Neuronal stem cell (in vitro differentiated cells): Measurements from ENCODE around the gene PHF21A.

Experiments used
- DNase-seq: peaks from one replicate; pipeline ENCODE4 v3.0.0-alpha.2; 2013; ENCODE audit warnings: low spot score
- H2AFZ ChIP-seq: one replicate; pipeline ENCODE4 v1.6.1; 2013; ENCODE audit warnings: mild to moderate bottlenecking, low read length, inconsistent platforms
- H2AK5ac ChIP-seq: 2 replicates; pipeline ENCODE4 v1.6.1; 2013; ENCODE audit warnings: low read depth, mild to moderate bottlenecking, inconsistent platforms, low read length, moderate library complexity, mixed read lengths
- H2BK120ac ChIP-seq: 2 replicates; pipeline ENCODE4 v1.6.1; 2013; ENCODE audit warnings: low read depth, mild to moderate bottlenecking, inconsistent platforms, low read length, moderate library complexity, mixed read lengths
- H2BK12ac ChIP-seq: one replicate; pipeline ENCODE4 v1.6.1; 2013; ENCODE audit warnings: low read length, inconsistent platforms
- H2BK15ac ChIP-seq: 2 replicates; pipeline ENCODE4 v1.6.1; 2013; ENCODE audit warnings: mild to moderate bottlenecking, low read length, inconsistent platforms, mixed read lengths
- H2BK5ac ChIP-seq: one replicate; pipeline ENCODE4 v1.6.1; 2013; ENCODE audit warnings: inconsistent platforms, mild to moderate bottlenecking, low read length, moderate library complexity
- H3K14ac ChIP-seq: one replicate; pipeline ENCODE4 v1.6.1; 2013; ENCODE audit warnings: low read length, inconsistent platforms
- H3K18ac ChIP-seq: 2 replicates; pipeline ENCODE4 v1.6.1; 2013; ENCODE audit warnings: low read length, inconsistent platforms
- H3K23ac ChIP-seq: 2 replicates; pipeline ENCODE4 v1.6.1; 2013; ENCODE audit warnings: low read depth, mild to moderate bottlenecking, mixed read lengths, low read length, inconsistent platforms; ENCODE audit not compliant: poor library complexity
- H3K27ac ChIP-seq: replicated peaks from 3 replicates; pipeline ENCODE4 v1.5.1; 2013; ENCODE audit warnings: low read length, inconsistent platforms
- H3K27me3 ChIP-seq, 3 experiments: 2 replicates each; pipeline ENCODE4 v1.6.1; 2013; ENCODE audit warnings: low read length in 3 of 3, mild to moderate bottlenecking in 2 of 3, inconsistent platforms in 1 of 3, low read depth in 1 of 3, mixed read lengths in 1 of 3, moderate library complexity in 1 of 3; ENCODE audit not compliant: control insufficient read depth in 3 of 3, insufficient read depth in 3 of 3
- H3K36me3 ChIP-seq, 2 donors: replicated peaks in 1 of 2; 2 replicates each; pipeline ENCODE4 v1.6.1; 2013; ENCODE audit warnings: low read length in 2 of 2; ENCODE audit not compliant: control insufficient read depth in 2 of 2, insufficient read depth in 2 of 2
- H3K4ac ChIP-seq: 2 replicates; pipeline ENCODE4 v1.6.1; 2013; ENCODE audit warnings: inconsistent platforms, mild to moderate bottlenecking, low read length, moderate library complexity
- H3K4me1 ChIP-seq, 2 donors: 1 replicate in 1 of 2; 2 replicates in 1 of 2; pipeline ENCODE4 v1.6.1; 2013; ENCODE audit warnings: low read length in 2 of 2, low read depth in 1 of 2; ENCODE audit not compliant: control insufficient read depth in 2 of 2, insufficient read depth in 1 of 2
- H3K4me2 ChIP-seq: one replicate; pipeline ENCODE4 v1.6.1; 2013; ENCODE audit warnings: mild to moderate bottlenecking, low read length, inconsistent platforms; ENCODE audit not compliant: insufficient read depth, poor library complexity, severe bottlenecking
- H3K4me3 ChIP-seq, 2 donors: 2 replicates each; pipeline ENCODE4 v1.5.1; 2013; ENCODE audit warnings: low read length in 2 of 2, mild to moderate bottlenecking in 2 of 2, inconsistent platforms in 1 of 2, moderate library complexity in 1 of 2
- H3K79me1 ChIP-seq: one replicate; pipeline ENCODE4 v1.6.1; 2013; ENCODE audit warnings: low read depth, mild to moderate bottlenecking, inconsistent platforms, low read length, moderate library complexity
- H3K9ac ChIP-seq: one replicate; pipeline ENCODE4 v1.6.1; 2013; ENCODE audit warnings: mild to moderate bottlenecking, low read depth, low read length, inconsistent platforms; ENCODE audit not compliant: poor library complexity
- H3K9me3 ChIP-seq, 2 donors: replicated peaks in 1 of 2; 2 replicates each; pipeline versions ENCODE3 to v1.6.1; 2013; ENCODE audit warnings: low read length in 2 of 2, mild to moderate bottlenecking in 2 of 2, inconsistent platforms in 1 of 2, low read depth in 1 of 2, mixed read lengths in 1 of 2, moderate library complexity in 1 of 2; ENCODE audit not compliant: control insufficient read depth in 2 of 2, insufficient read depth in 1 of 2
- H4K8ac ChIP-seq: one replicate; pipeline ENCODE4 v1.6.1; 2013; ENCODE audit warnings: low read depth, mild to moderate bottlenecking, inconsistent platforms, low read length, moderate library complexity
- H4K91ac ChIP-seq: one replicate; pipeline ENCODE4 v1.6.1; 2013; ENCODE audit warnings: low read length, low read depth, mild to moderate bottlenecking, inconsistent platforms; ENCODE audit not compliant: poor library complexity
- WGBS, 2 donors: extraction: QIAGEN DNeasy Blood & Tissue Kit; methylation state at CpG; one replicate each; pipeline ENCODE4 v1.1.7; 2013; ENCODE audit warnings: missing lambda C conversion rate in 2 of 2, mixed read lengths in 1 of 2; ENCODE audit not compliant: insufficient read length in 2 of 2, insufficient replicate concordance in 1 of 2; ENCODE audit errors: extremely low coverage in 2 of 2; 5-methylcytosine and 5-hydroxymethylcytosine counted together

PHF21A gene

GRCh38 chr11:45961751-45962240 is 159.5 kb downstream of the PHF21A start:
- H2AK5ac ChIP-seq = no peak overlapping the region
- no peak overlapping the region for H3K4me3 ChIP-seq
- no peak for DNase-seq
- H2BK12ac ChIP-seq = no peak overlapping the region
- H2BK15ac ChIP-seq = no peak overlapping the region
- peaks cover 8 to 61% of the 10 kb centered on the region in 2 donors for H3K36me3 ChIP-seq
- H3K79me1 ChIP-seq = no peaks in the 10 kb centered on the region
- H4K91ac ChIP-seq = no peak overlapping the region
- H3K4ac ChIP-seq = no peak overlapping the region
- no peak overlapping the region for H2AFZ ChIP-seq
- H3K23ac ChIP-seq = no peak overlapping the region
- no peak overlapping the region for H4K8ac ChIP-seq
- H2BK120ac ChIP-seq = no peak overlapping the region
- H3K27ac ChIP-seq = no peak overlapping the region
- H3K18ac ChIP-seq = no peak overlapping the region
- no peaks in the 10 kb centered on the region for H3K27me3 ChIP-seq
- H3K4me2 ChIP-seq = no peak overlapping the region
- H3K9ac ChIP-seq = no peak overlapping the region
- H2BK5ac ChIP-seq = no peak overlapping the region
- H3K9me3 ChIP-seq = peaks cover 2% of the 10 kb centered on the region in 2 donors
- H3K4me1 ChIP-seq = no peaks in the 10 kb centered on the region
- no peak overlapping the region for H3K14ac ChIP-seq
- no CpG with 5 or more reads among the region's 7 CpGs for WGBS, 2 donors

DNA sequence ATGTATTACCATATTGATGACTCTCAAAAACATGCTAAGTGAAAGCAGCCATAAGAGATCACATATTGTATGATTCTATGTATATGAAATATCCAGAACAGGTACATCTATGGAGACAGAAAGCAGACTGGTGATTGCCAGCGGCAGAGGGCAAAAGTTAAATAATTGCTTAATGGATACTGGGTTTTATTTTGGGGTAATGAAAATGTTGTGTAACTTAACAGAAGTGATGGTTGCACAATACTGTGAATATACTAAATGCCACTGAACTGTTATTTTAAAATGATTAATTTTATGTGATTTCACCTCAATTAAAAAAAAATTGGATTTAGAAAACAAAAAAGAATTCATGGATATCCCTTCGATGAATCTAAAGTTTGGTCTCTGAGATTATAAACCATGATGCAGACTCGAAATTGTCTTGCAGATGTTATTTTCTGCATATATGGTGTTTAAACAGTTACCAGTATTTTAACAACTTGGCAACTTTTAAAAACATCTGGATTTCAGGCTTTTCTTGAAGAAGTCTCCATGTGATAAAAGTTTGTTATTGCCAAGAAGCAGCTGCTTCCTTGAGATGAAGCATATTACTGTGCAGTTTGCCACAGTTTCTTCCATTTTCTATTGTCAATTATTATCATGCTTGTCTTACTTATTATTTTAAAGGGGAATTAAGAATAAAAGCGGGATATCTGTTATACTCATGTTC is 160.7 kb downstream of the PHF21A start:
- peaks cover 10 to 62% of the 10 kb centered on the region in 2 donors for H3K36me3 ChIP-seq
- H3K9me3 ChIP-seq = peaks cover 2 to 5% of the 10 kb centered on the region in 2 donors
- no peak overlapping the region for H2BK12ac ChIP-seq
- H3K4me2 ChIP-seq = no peak overlapping the region
- H4K91ac ChIP-seq = no peak overlapping the region
- no peak overlapping the region for H2AFZ ChIP-seq
- H3K27me3 ChIP-seq = no peaks in the 10 kb centered on the region
- WGBS, 2 donors = no CpG with 5 or more reads among the region's 4 CpGs
- H3K23ac ChIP-seq = no peak overlapping the region
- no peak overlapping the region for H3K4me3 ChIP-seq
- H3K79me1 ChIP-seq = no peaks in the 10 kb centered on the region
- H2BK5ac ChIP-seq = no peak overlapping the region
- no peak overlapping the region for H3K14ac ChIP-seq
- no peak overlapping the region for H3K18ac ChIP-seq
- no peak overlapping the region for H3K4ac ChIP-seq
- no peak overlapping the region for H3K27ac ChIP-seq
- H2BK15ac ChIP-seq = no peak overlapping the region
- no peaks in the 10 kb centered on the region for H3K4me1 ChIP-seq
- DNase-seq = no peak
- H2AK5ac ChIP-seq = no peak overlapping the region
- H3K9ac ChIP-seq = no peak overlapping the region
- H4K8ac ChIP-seq = no peak overlapping the region
- no peak overlapping the region for H2BK120ac ChIP-seq

GRCh38 chr11:45959851-45960250 is 161.4 kb downstream of the PHF21A start:
- Histone ChIP-seq H3K36me3 (peaks cover 7 to 64% of the 10 kb centered on the region in 2 donors), H3K4me3 (no peak overlapping the region), H2BK15ac (no peak overlapping the region), H4K91ac (no peak overlapping the region), H3K4me1 (no peaks in the 10 kb centered on the region), H3K18ac (no peak overlapping the region), H2AFZ (no peak overlapping the region), H3K9me3 (peaks cover 2 to 5% of the 10 kb centered on the region in 2 donors), H3K27me3 (no peaks in the 10 kb centered on the region), H3K23ac (no peak overlapping the region), H3K4me2 (no peak overlapping the region), H4K8ac (no peak overlapping the region), H3K14ac (no peak overlapping the region), H2BK120ac (no peak overlapping the region), H3K4ac (no peak overlapping the region), H2BK5ac (no peak overlapping the region), H2AK5ac (no peak overlapping the region), H3K79me1 (no peaks in the 10 kb centered on the region), H3K9ac (no peak overlapping the region), H3K27ac (no peak overlapping the region), H2BK12ac (no peak overlapping the region)
- DNase-seq = no peak
- no CpG with 5 or more reads among the region's 1 CpG for WGBS, 2 donors

DNA sequence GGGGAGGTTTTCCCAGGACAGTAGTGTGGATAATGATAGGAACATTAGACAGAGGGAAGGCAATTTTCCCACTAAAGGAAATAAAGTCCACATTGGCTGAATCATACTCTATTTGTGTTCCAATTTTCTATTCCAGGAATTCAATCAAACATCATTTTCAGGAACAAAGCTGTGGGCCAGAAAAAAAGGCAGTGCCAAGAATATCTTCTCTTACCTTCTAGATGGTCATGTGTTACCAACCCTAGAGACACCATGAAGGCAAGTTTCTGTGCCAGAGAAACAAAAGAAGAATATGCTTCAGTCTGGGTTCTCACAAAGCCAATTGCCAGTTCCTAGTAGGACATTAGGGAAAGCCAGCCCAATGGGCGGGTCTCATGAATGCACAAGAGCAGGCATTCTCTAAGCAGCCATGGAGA is 171.3 kb downstream of the PHF21A start:
- H3K79me1 ChIP-seq = no peaks in the 10 kb centered on the region

More for the DNA sequence above, 171.3 kb downstream of the PHF21A start:
- H2BK12ac ChIP-seq = no peak overlapping the region
- H3K9me3 ChIP-seq = no peaks in the 10 kb centered on the region
- H3K4me1 ChIP-seq = peaks cover 0 to 17% of the 10 kb centered on the region in 2 donors
- WGBS, 2 donors = no CpG with 5 or more reads among the region's 1 CpG
- H3K23ac ChIP-seq = no peak overlapping the region
- H3K4ac ChIP-seq = no peak overlapping the region
- no peak overlapping the region for H2AK5ac ChIP-seq
- no peak overlapping the region for H3K18ac ChIP-seq
- peaks cover 15 to 84% of the 10 kb centered on the region in 2 donors for H3K36me3 ChIP-seq
- no peaks in the 10 kb centered on the region for H3K27me3 ChIP-seq
- no peak overlapping the region for H2AFZ ChIP-seq
- H2BK15ac ChIP-seq = no peak overlapping the region
- no peak overlapping the region for H3K9ac ChIP-seq
- no peak overlapping the region for H4K91ac ChIP-seq
- no peak overlapping the region for H3K4me3 ChIP-seq
- DNase-seq = no peak
- no peak overlapping the region for H3K14ac ChIP-seq
- H2BK5ac ChIP-seq = no peak overlapping the region
- H4K8ac ChIP-seq = no peak overlapping the region
- no peak overlapping the region for H2BK120ac ChIP-seq
- H3K4me2 ChIP-seq = no peak overlapping the region
- no peak overlapping the region for H3K27ac ChIP-seq
